Transverse colon (tissue), 4 donors: ENCODE data around the gene GABRR3. TPM values are rescaled to one million over a fixed set of nuclear protein-coding genes. Genes with fewer than 3 reads are reported as not detected.

Source experiments
- DNase-seq: peaks from one replicate; pipeline ENCODE4 v3.0.0-alpha.2; 2019
- H3K27ac ChIP-seq, 4 donors: fragments of 200-600 bp; sonication (generic); 2 replicates each; pipeline ENCODE4 v1.5.1; 2016 to 2018; ENCODE audit warnings: inconsistent platforms in 4 of 4
- H3K27me3 ChIP-seq: fragments of 200-600 bp; sonication (generic); 2 replicates; pipeline ENCODE4 v1.5.1; 2017; ENCODE audit warnings: inconsistent platforms
- H3K36me3 ChIP-seq, 4 donors: fragments of 200-600 bp; sonication (generic); 2 replicates each; pipeline ENCODE4 v1.5.1; 2017 to 2019; ENCODE audit warnings: inconsistent platforms in 4 of 4
- H3K4me1 ChIP-seq, 4 donors: fragments of 200-600 bp; sonication (generic); 2 replicates each; pipeline ENCODE4 v1.5.1; 2017 to 2020; ENCODE audit warnings: inconsistent platforms in 4 of 4
- H3K4me3 ChIP-seq, 4 donors: fragments of 200-600 bp; sonication (generic); 1 replicate in 1 of 4; 2 replicates in 3 of 4; pipeline versions ENCODE4 v1.5.1 to v1.6.1; 2017 to 2019; ENCODE audit warnings: inconsistent platforms in 4 of 4
- H3K9me3 ChIP-seq, 2 donors: fragments of 200-600 bp; sonication (generic); 2 replicates each; pipeline ENCODE4 v1.5.1; 2017 to 2019; ENCODE audit warnings: inconsistent platforms in 2 of 2
- CTCF ChIP-seq, 5 experiments: fragments of 200-600 bp in 3 of 5; fragments of 450-650 bp in 2 of 5; sonication (generic) in 3 of 5; IDR thresholded peaks; 1 replicate in 2 of 5; 2 replicates in 3 of 5; pipeline ENCODE4 v1.5.1; 2016 to 2017; ENCODE audit warnings: antibody characterized with exemption in 5 of 5, inconsistent platforms in 3 of 5, mild to moderate bottlenecking in 2 of 5, moderate library complexity in 1 of 5
- EP300 ChIP-seq: sonication (generic); formaldehyde crosslinking; IDR thresholded peaks from one replicate; pipeline ENCODE4 v1.6.1; 2017; ENCODE audit warnings: antibody characterized with exemption, low read depth
- POLR2A ChIP-seq: fragments of 450-650 bp; IDR thresholded peaks from one replicate; pipeline ENCODE4 v1.6.1; 2016; ENCODE audit warnings: antibody characterized with exemption, mild to moderate bottlenecking, moderate library complexity
- POLR2AphosphoS5 ChIP-seq, 3 donors: sonication (generic); formaldehyde crosslinking; IDR thresholded peaks; one replicate each; pipeline ENCODE4 v1.6.1; 2016; ENCODE audit warnings: antibody characterized with exemption in 3 of 3
- WGBS, 2 donors: methylation state at CpG; one replicate each; pipeline ENCODE4 v1.1.5; 2018; ENCODE audit warnings: low coverage in 1 of 2; 5-methylcytosine and 5-hydroxymethylcytosine counted together
- in situ Hi-C, 4 donors: fragments of 200-750 bp; cut with MboI; loops; one replicate each; pipeline versions ENCODE4 v1.15.0 to v1.15.1; 2017; ENCODE audit warnings: low sequenced_read_pairs in 3 of 4, low pct_ligation_motif_present in 1 of 4, low pct_unique_long_range_greater_than_20kb in 1 of 4
- intact Hi-C: fragments of 100-400 bp; cut with DNase I; formaldehyde crosslinking; loops from one replicate; pipeline ENCODE4 v1.15.1; 2023; ENCODE audit warnings: low total_unique reads
- total RNA-seq, 4 donors: library from RNA; depleted of rRNA; stranded (reverse); fragments of >200 nt; gene quantifications; one replicate each; pipeline ENCODE4 v1.1.0, GENCODE V29; 2016

Gene GABRR3
- total RNA-seq, 4 donors from 2014 or later, result not detected

DNA sequence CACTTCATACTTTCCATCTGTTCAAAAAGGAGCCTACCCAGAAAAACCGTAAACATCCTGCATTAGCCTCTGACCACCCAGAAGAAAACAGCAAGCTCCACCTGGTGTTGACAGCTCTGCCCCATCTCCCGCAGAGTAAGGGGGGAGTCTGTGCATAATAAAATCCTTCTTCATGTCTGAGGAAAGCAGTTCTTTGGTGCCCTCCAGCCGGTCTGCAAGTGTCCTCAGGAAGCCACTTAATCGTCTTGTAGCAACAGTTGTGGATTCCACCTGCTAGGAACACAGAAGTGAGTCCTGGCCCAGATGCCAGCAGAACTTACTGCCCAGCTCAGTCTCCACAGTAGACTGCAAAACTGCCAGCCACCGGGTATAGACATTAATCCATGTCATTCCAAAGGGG lies 85.4 kb downstream of the GABRR3 start:
- Histone ChIP-seq H3K4me3 (no peak overlapping the region), H3K4me1 (peaks cover 0 to 7% (median 0%) of the 10 kb centered on the region in 4 donors), H3K27ac (no peak overlapping the region), H3K27me3 (no peaks in the 10 kb centered on the region), H3K36me3 (peaks cover 0 to 22% (median 10%) of the 10 kb centered on the region in 4 donors), H3K9me3 (no peaks in the 10 kb centered on the region)
- intact Hi-C loops, result no loop called here
- no peak for DNase-seq
- TF ChIP-seq EP300, result no peak
- TF ChIP-seq POLR2AphosphoS5 (IDR thresholded peaks at IDR 0.05), result no peak
- TF ChIP-seq CTCF (IDR thresholded peaks at IDR 0.05), result no peak
- no peak for TF ChIP-seq POLR2A
- WGBS, 2 donors, result 74% methylated on average over 5 of the region's 5 CpGs; no CpG with 5 or more reads in 1 of the 2 donors
- in situ Hi-C loops, result no loop called here

- 86 to 97% methylated on average over 2 of the region's 2 CpGs for WGBS, 2 donors
- Histone ChIP-seq H3K9me3 (no peaks in the 10 kb centered on the region), H3K4me3 (no peak overlapping the region), H3K27ac (no peak overlapping the region), H3K36me3 (peaks cover 0 to 26% (median 12%) of the 10 kb centered on the region in 4 donors), H3K4me1 (peaks cover 0 to 7% (median 0%) of the 10 kb centered on the region in 4 donors), H3K27me3 (no peaks in the 10 kb centered on the region)
- TF ChIP-seq EP300, result no peak
- TF ChIP-seq POLR2AphosphoS5 (IDR thresholded peaks at IDR 0.05), result no peak
- no peak for TF ChIP-seq POLR2A
- no peak for TF ChIP-seq CTCF (IDR thresholded peaks at IDR 0.05)
- in situ Hi-C loops, result no loop called here
- no peak for DNase-seq
- intact Hi-C loops, result no loop called here
Observed at GRCh38 chr3:97949110-97949485, 86.0 kb downstream of the GABRR3 start.

DNA sequence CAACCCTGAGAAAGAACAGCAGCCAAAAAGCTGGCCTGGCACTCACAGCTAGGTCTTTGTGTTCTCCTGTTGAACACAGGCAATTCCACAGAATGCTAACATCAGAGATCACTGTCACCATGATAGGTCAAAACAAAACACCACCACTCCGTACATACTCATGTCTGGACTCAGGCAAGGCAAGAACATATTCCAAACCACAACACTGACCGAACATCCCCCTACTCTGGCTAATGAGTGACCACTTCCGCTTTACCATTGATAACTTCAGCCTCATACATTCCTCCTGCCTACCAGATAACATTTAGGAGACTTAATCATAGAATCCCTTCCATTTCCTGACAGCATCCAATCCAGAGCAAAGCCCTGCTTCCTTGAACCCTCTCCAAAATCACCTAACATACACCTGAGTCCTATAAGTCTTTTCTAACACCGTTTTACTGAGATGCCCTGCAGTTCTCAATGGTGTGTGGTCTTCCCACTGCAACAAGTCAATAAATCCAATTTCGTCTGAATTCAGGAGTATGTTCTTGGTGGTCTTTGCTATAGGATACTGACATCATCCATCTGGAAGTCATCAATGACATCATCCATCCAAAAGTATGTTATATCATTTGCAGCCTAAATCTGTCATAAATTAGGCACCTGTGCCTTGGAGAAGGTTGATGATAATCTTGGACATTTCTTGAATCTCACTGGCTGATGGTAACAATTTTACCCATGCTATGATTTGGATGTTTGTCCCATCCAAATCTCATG lies 86.6 kb downstream of the GABRR3 start:
- no peak overlapping the region for H3K27ac ChIP-seq
- H3K36me3 ChIP-seq, result peaks cover 0 to 31% (median 12%) of the 10 kb centered on the region in 4 donors
- in situ Hi-C loops, result no loop called here
- H3K27me3 ChIP-seq, result no peaks in the 10 kb centered on the region
- no peak overlapping the region for H3K4me3 ChIP-seq
- no peaks in the 10 kb centered on the region for H3K9me3 ChIP-seq
- TF ChIP-seq POLR2A, result no peak
- TF ChIP-seq EP300, result no peak
- no peak for TF ChIP-seq POLR2AphosphoS5 (IDR thresholded peaks at IDR 0.05)
- no peak for TF ChIP-seq CTCF (IDR thresholded peaks at IDR 0.05)
- no peak for DNase-seq
- intact Hi-C loops, result no loop called here
- WGBS, 2 donors, result 69 to 81% methylated on average over 4 to 5 of the region's 5 CpGs
- H3K4me1 ChIP-seq, result peaks cover 0 to 7% (median 0%) of the 10 kb centered on the region in 4 donors

GRCh38 chr3:97942801-97943546 lies 92.1 kb downstream of the GABRR3 start:
- H3K36me3 ChIP-seq, result peaks cover 0 to 50% (median 16%) of the 10 kb centered on the region in 4 donors
- H3K27me3 ChIP-seq, result no peaks in the 10 kb centered on the region
- H3K27ac ChIP-seq, result no peak overlapping the region
- H3K4me3 ChIP-seq, result no peak overlapping the region
- WGBS, 2 donors, result 71 to 76% methylated on average over 4 of the region's 4 CpGs
- H3K4me1 ChIP-seq, result peaks cover 0 to 5% (median 0%) of the 10 kb centered on the region in 4 donors
- H3K9me3 ChIP-seq, result no peaks in the 10 kb centered on the region
- intact Hi-C loops (no loop called here), in situ Hi-C loops (no loop called here)
- TF ChIP-seq POLR2AphosphoS5 (IDR thresholded peaks at IDR 0.05), result no peak
- TF ChIP-seq CTCF (IDR thresholded peaks at IDR 0.05), result no peak
- no peak for TF ChIP-seq POLR2A
- TF ChIP-seq EP300, result no peak
- no peak for DNase-seq
